ENCODE measurements around the gene CLIC4. TPM values are rescaled to one million over a fixed set of nuclear protein-coding genes. Genes with fewer than 3 reads are reported as not detected.

The CLIC4 gene
- total RNA-seq, 4 donors from 2014 or later, result 205 to 309 (median 292) TPM

- TF ChIP-seq CTCF (IDR thresholded peaks at IDR 0.05), result no peak
- DNase-seq (ENCODE audit: low spot score) (no peak), ATAC-seq (ENCODE audit: low FRiP score) (no peak)
Observed at GRCh38 chr1:24745711-24746413, 615 bp downstream of the CLIC4 start.

DNA sequence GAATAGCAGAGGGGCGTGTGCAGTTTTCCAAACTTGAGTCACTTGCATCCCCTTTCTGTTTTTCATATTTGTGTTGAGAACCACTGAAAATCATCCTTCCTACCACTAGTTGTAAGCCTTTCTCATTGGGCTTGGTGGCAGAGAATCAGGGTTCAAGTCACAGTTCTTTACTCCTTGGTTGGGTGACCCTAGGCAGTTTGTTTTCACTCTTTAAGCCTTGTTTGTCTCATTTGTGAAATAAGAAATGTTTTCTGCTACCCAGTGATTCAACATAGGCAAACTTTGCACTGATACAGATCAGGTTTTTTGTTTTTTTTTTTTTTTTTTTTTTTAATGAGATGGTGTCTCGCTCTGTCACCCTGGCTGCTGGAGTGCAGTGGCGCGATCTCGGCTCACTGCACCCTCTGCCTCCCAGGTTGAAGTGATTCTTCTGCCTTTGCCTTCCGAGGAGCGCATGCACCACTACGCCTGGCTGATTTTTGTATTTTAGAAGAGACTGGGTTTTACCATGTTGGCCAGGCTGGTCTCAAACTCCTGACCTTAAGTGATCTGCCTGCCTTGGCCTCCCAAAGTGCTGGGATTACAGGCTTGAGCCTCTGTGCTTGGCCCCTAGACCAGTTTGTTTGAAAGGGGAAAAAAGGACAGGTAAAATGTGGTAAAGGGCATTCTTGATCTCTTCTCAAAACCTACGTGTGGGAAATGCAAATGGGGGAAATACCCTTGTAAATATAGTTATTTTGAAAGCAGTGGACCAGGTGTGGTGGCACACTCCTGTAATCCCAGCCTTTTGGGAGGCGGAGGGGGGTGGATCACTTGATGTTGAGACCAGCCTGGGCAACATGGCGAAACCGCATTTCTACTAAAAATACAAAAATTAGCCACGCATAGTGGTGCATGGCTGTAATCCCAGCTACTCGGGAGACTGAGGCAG, 3.2 kb downstream of the CLIC4 start:
- TF ChIP-seq CTCF (IDR thresholded peaks at IDR 0.05), result no peak
- ATAC-seq (ENCODE audit: low FRiP score) (no peak), DNase-seq (ENCODE audit: low spot score) (no peak)

- DNase-seq (ENCODE audit: low spot score) (no peak), ATAC-seq (ENCODE audit: low FRiP score) (no peak)
- TF ChIP-seq CTCF (IDR thresholded peaks at IDR 0.05), result no peak
Observed at GRCh38 chr1:24749252-24749651, 4.0 kb downstream of the CLIC4 start.

DNA sequence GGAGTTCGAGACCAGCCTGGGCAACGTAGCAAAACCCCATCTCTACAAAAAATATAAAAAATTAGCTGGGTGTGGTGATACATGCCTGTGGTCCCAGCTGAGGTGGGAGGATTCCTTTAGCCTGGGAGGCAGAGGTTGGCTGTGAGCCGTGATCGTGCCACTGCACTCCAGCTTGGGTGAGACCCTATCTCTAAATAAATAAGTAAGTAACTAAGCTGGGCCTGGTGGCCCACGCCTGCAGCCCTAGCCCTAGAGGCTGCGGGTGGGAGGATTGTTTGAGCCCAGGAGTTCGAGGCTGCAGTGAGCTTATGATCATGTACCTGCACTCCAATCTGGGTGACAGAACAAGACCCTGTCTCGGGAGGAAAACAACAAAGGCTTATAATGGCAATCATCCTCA, 4.6 kb downstream of the CLIC4 start:
- DNase-seq (ENCODE audit: low spot score) (no peak), ATAC-seq (ENCODE audit: low FRiP score) (no peak)
- TF ChIP-seq CTCF (IDR thresholded peaks at IDR 0.05), result no peak

DNA sequence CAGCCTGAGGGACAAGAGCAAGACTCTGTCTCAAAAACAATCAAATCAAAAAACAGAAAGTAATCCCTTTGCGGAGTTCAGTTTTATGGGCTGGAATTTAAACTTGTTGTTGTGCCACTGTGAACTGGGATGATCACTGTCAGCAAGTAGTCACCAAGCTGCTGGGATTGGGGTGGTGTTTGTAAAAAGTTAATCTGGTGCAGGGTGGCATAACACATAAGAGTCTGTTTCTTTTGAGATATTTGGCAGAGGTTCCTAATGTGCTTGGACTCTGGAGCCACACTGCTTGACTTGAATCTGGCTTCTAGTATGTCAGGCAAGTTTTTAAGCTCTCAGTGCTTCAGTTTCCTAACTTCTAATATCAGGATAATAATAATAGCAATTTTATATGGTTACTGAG, 6.6 kb downstream of the CLIC4 start:
- no peak for DNase-seq (ENCODE audit: low spot score)
- no peak for TF ChIP-seq CTCF (IDR thresholded peaks at IDR 0.05)
- no peak for ATAC-seq (ENCODE audit: low FRiP score)

DNA sequence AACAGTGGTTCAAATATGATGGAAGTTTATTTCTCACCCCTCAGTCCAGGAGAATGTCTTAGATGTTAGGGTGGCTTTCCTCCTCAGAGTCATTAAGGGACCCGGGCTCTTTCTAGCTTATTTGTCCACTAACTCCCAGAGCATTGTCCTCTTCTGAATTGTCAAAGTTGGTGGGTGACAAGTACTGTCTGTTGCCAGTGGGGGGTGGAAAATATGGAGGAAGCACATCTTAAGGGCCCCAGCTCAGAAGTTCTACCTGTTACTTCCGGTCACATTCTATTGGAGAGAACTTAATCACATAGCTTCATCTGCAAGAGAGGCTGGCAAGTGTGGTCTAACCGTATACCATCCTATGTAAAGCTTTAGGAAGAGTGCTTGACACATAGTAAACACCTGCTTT, 7.1 kb downstream of the CLIC4 start:
- no peak for TF ChIP-seq CTCF (IDR thresholded peaks at IDR 0.05)
- DNase-seq (ENCODE audit: low spot score) (no peak), ATAC-seq (ENCODE audit: low FRiP score) (no peak)
